T-helper 2 cell (primary cell): Measurements from ENCODE around the gene C1orf87.

Experiments used
- DNase-seq, 5 experiments: peaks; one replicate each; pipeline versions ENCODE4 v3.0.0 to v3.0.0-alpha.2; 2012 to 2022
- total RNA-seq, 2 donors: gene quantifications; one replicate each; lab custom pipeline; 2026; lab: John Stamatoyannopoulos, UW

Gene C1orf87, protein sequence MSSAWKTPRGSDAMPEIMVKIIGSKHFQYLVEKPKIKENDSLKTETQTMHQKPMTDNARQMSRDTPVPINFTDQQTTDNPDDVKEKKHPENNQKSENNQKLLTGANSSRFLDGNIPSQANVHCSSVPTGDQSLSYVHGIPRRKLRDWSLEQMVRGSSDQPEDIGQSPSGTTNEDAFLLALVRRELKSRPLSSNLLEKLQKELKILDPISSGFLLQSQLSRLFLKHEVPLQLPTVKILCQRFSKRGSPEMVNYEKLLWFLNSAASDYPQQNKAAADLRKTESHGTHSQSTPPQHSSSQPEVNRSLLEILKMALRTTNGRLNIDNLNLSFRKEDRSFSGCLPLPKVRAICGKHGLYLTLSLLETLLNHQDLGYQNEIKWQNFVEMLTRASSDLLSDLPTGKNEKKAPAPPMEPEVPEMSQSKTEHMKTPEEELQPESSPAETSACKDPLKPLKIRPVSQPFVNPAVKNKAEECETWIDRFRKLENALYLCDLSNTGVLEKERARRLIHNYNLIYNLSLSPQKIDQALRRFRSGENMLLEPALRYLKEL
- 0 reads per million in 2 donors for total RNA-seq

GRCh38 chr1:60073605-60074278 lies at the start of gene C1orf87:
Gene C1orf87, minus strand, starts transcription at chr1:60073770. Its CDS starts 1,127 bp downstream, at chr1:60072643.
- DNase-seq, result no peak

- no peak for DNase-seq
These were observed 44.5 kb upstream of the C1orf87 start for GRCh38 chr1:60118085-60118484.

- no peak for DNase-seq
These were observed 41.3 kb upstream of the C1orf87 start for GRCh38 chr1:60114745-60115318.

DNA sequence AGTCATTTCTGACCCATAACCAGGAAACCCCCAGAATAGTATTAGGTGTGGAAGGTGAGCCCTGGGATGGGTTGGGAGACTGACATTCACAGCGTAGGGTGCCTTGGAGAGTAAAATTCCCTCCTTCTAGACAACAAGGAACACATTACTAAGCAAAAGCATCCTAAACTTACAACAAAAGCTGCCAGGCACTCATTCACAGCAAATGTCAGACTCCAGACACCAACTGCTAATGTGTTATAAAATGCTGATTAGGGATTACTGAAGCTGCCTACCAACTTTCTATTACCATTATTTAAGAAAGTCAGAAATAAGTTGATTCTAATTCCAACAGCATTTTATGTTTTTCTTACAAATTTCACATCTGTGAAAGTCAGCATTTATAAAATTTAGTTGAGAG lies 40.0 kb upstream of the C1orf87 start:
- no peak for DNase-seq

GRCh38 chr1:60113028-60113427 lies 39.5 kb upstream of the C1orf87 start:
- no peak for DNase-seq

DNA sequence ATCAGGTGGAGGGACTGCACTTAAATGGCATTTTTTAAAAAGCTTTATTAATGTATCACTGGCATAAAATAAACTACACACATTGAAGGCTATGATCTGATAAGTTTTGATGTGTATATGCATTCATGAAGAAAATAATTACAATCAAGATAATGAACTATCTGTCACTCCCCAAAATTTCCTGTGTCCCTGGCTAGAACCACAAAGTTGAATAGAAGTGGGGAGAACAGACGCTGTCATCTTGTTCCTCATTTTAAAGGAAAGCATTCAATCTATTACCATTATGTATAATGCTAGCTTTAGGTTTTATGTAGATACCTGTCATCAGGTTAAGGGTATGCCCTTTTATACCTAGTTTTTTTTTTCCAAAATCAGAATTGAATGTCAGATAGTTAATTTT lies 38.1 kb upstream of the C1orf87 start:
- DNase-seq, result no peak

DNA sequence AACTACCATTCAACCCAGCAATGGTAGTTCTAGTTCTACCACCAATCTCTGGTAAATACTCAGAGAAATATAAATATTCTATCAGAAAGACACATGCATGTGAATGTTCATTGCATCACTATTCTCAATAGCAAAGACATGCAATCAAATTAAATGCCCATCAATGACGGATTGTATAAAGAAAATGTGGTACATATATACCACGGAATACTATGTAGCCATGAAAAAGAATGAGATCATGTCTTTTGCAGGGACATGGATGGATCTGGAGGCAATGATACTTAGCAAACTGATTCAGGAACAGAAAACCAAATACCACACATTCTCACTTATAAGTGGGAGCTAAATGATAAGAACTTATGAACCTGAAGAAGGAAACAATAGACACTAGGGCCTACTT lies 37.5 kb upstream of the C1orf87 start:
- DNase-seq, result no peak

GRCh38 chr1:60108196-60108595 lies 34.6 kb upstream of the C1orf87 start:
- DNase-seq, result no peak

GRCh38 chr1:60103186-60103585 lies 29.6 kb upstream of the C1orf87 start:
- no peak for DNase-seq

GRCh38 chr1:60102267-60103061 lies 28.9 kb upstream of the C1orf87 start:
- DNase-seq, result no peak

DNA sequence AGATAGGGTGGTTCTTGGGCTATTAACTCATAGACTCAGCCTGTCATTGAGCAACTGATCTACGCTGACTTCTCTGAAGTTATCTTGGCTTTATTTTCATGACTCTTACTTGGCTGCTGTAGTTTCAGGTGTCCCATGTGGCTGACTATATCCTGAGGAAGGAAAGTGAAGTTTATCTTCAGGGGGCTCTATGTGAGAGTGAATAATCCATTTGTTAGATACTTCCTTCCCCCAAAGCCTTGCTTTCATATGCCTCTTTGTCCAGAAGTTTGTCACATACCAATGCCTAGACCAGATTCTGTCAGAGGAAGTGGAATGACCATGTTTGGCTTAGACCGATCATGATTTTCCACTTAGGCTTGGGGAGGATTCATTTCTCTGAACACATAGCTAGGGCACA lies 27.9 kb upstream of the C1orf87 start:
- no peak for DNase-seq

DNA sequence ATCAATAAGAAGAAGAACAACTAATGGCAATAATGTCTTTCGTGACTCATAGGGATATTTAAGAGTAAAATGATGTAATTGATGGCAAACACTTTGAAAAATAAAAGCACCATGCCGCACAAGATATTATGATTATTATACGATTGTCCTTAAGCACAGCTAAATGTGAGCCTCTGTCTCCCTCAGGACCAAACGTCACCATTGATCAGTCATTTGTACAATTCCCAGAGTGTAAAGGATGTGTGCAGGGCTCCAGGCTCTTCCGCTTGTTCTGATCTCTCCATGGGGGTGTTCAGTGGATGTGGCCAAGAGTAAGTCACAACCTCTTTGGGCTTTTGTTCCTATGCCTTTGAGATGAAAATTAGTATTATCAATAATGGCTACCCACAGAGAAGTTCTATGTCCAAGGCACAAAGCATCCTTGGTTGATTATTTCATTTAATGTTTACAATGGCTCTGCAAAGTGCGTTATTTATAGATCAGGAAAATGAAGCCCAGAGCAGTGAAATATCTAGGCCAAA lies 17.7 kb upstream of the C1orf87 start:
- no peak for DNase-seq

GRCh38 chr1:60090655-60091054 lies 17.1 kb upstream of the C1orf87 start:
- DNase-seq, result no peak

DNA sequence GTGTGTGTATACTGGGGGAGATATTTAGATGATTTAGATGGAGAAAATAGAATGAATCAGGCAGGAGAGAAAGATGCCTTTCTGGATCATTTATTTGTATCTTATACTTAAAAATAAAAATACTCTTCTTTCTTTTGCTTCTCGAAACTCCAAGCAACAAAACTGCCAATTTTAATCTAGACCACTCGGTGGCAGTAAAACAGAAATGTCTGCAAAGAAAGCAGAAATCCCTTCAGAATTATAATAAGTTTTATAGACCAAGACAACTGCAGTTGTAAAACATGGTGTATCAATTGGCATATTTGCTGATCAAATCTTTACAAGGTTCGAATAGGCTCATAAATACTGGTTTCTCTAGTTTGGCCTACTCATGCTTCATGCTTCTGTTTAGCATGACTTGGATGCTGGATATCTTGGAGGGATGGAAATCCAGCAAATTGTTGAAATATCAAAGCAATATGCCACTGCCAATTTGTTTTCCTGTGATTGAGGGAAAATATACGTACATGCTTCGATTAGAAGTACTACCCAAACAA lies 15.1 kb upstream of the C1orf87 start:
- no peak for DNase-seq

DNA sequence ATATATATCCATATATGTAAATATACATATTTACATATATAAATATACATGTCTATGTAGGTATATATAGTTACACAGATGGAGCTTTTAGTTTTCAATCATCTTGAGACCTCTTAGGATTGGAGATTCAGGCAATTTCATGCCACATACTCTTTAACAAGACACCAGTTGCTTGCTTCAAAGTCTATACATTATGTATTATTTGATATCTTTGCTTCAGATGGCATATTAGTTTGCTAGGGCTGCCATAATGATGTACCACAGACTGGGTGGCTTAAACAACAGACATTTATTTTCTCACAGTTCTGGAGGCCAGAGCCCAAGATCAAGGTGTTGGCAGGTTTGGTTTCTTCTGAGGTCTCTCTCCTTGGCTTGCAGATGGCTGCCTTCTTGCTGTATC lies 14.1 kb upstream of the C1orf87 start:
- no peak for DNase-seq

DNA sequence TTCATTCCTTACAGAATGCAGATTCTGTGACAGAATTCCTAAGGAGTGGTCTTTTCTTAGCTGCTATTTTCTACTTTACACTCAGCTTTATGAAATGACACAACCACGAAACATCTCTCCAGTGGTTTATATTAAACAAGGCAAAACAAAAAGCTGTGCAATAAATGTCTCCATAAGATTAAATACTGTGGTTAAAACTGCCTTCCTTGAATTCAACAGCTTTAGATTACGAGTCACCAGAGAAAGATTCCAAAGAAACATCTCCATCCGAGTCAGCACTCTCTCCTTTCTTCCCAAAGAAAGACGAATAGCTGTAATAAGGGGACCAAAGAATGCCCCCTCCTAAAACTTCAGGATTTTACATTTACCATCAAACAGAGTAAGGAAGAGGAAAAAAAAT lies 4.6 kb upstream of the C1orf87 start:
- no peak for DNase-seq

GRCh38 chr1:60071296-60071695 lies 2.3 kb downstream of the C1orf87 start:
- no peak for DNase-seq

- no peak for DNase-seq
These were observed 3.9 kb downstream of the C1orf87 start for GRCh38 chr1:60069691-60070090.

GRCh38 chr1:60068393-60069045 lies 5.1 kb downstream of the C1orf87 start:
- DNase-seq, result no peak

GRCh38 chr1:60066001-60066400 lies 7.6 kb downstream of the C1orf87 start:
- DNase-seq, result no peak

- DNase-seq, result no peak
These were observed 8.4 kb downstream of the C1orf87 start for GRCh38 chr1:60065199-60065598.

- no peak for DNase-seq
These were observed 10.0 kb downstream of the C1orf87 start for GRCh38 chr1:60063561-60063960.
